Measurements from ENCODE around the gene G6PC3.

DNA sequence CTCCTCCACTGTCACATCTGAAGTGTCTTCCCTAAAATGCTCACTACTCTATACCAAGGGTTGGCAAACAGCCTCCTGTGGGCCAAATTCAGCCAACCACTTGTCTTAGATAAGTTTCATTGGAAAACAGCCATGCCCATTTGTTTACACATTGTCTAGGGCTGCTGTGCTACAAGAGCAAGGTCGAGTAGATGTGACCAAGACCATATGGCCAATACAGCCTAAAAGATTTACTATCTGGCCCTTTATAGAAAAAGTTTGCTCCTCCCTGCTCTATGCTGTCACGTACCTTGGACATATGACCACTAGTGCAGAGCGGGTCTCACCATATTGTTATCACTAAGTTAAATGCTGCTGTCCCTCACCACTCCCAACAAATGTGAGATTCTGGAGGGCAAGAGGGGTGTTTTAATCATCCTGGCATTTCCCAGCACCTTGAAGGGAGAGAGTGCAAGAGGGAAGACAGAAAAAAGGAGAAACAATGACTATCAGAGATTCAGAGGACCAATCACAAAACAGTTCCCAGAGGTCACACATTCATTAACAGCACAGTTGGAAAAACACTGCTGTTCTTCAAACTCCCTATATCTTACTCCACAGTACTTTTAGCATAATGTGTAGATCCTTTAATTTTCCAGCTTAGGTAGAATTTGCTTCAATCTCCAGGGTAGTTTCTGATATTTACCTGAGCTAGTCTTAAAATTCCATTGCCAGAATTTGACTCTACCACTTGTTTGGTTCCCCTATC is 17.2 kb upstream of the G6PC3 start:
- TF ChIP-seq, protein P1, sequence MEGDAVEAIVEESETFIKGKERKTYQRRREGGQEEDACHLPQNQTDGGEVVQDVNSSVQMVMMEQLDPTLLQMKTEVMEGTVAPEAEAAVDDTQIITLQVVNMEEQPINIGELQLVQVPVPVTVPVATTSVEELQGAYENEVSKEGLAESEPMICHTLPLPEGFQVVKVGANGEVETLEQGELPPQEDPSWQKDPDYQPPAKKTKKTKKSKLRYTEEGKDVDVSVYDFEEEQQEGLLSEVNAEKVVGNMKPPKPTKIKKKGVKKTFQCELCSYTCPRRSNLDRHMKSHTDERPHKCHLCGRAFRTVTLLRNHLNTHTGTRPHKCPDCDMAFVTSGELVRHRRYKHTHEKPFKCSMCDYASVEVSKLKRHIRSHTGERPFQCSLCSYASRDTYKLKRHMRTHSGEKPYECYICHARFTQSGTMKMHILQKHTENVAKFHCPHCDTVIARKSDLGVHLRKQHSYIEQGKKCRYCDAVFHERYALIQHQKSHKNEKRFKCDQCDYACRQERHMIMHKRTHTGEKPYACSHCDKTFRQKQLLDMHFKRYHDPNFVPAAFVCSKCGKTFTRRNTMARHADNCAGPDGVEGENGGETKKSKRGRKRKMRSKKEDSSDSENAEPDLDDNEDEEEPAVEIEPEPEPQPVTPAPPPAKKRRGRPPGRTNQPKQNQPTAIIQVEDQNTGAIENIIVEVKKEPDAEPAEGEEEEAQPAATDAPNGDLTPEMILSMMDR (IDR thresholded peaks at IDR 0.05): no peak
- no peak for TF ChIP-seq POLR2A (IDR thresholded peaks at IDR 0.05)

Measured in esophagus squamous epithelium (tissue), 4 donors.